Measurements from ENCODE around the gene MYO7B. TPM values are rescaled to one million over a fixed set of nuclear protein-coding genes. Genes with fewer than 3 reads are reported as not detected.

The MYO7B gene
- under 1 TPM in 4 of 5 donors, not detected in 1; 0.13 to 0.96 (median 0.28) TPM for total RNA-seq
- 0.20 TPM for total RNA-seq (2013)
- total RNA-seq, result 0.05 to 2.0 (median 0.37) reads per million in 29 experiments

GRCh38 chr2:127535422-127535901, at the start of gene MYO7B:
Gene MYO7B (plus strand): TSS chr2:127535683. CDS start chr2:127559723, 24,040 bp downstream.
- peaks cover 0 to 11% of the 10 kb centered on the region in 2 donors for H3K27me3 Mint-ChIP-seq
- H3K9me3 Mint-ChIP-seq, result peaks cover 0 to 1% (median 0%) of the 10 kb centered on the region in 3 donors
- POLR2A ChIA-PET, result no interaction called here
- no peaks in the 10 kb centered on the region for H3K4me1 ChIP-seq (ENCODE audit: control insufficient read depth in 1 of 2, extremely low read depth in 1 of 2, insufficient read depth in 2 of 2, low read length in 2 of 2)
- no peak within 1 kb of the TSS for H3K4me3 ChIP-seq (ENCODE audit: control insufficient read depth in 1 of 2, extremely low read depth in 1 of 2, low read length in 1 of 2)
- CTCF ChIA-PET, result no interaction called here
- WGBS (ENCODE audit: insufficient coverage), result 79% methylated on average over 5 of the region's 11 CpGs
- no peaks in the 10 kb centered on the region for H3K36me3 ChIP-seq (ENCODE audit: control insufficient read depth in 2 of 2, extremely low read depth in 1 of 2, insufficient read depth in 1 of 2, low read length in 1 of 2)
- no peak within 1 kb of the TSS for H3K4me3 Mint-ChIP-seq
- no peaks in the 10 kb centered on the region for H3K9me3 ChIP-seq
- no peak within 1 kb of the TSS for H3K27ac ChIP-seq (ENCODE audit: low read length)
- no peaks in the 10 kb centered on the region for H3K4me1 Mint-ChIP-seq
- ATAC-seq (replicated peaks in 1 of 4) (no peak), DNase-seq (no peak)
- H3K36me3 Mint-ChIP-seq, result no peaks in the 10 kb centered on the region
- H3K27ac Mint-ChIP-seq, result no peak within 1 kb of the TSS
- peaks cover 0 to 28% of the 10 kb centered on the region in 2 experiments for H3K27me3 ChIP-seq (replicated peaks in 1 of 2; ENCODE audit: control insufficient read depth in 2 of 2, extremely low read depth in 1 of 2, insufficient read depth in 2 of 2, low read length in 1 of 2)

- peak; percentile 38 to 52 (median 42) for ATAC-seq (replicated peaks in 1 of 4)
- Mint-ChIP-seq H3K4me1 (peaks cover 19 to 36% (median 25%) of the 10 kb centered on the region in 3 donors), H3K36me3 (peaks cover 57% of the 10 kb centered on the region), H3K4me3 (peak overlapping the region in 1 of 3 donors; percentile 21), H3K27me3 (no peaks in the 10 kb centered on the region), H3K9me3 (no peaks in the 10 kb centered on the region), H3K27ac (peak overlapping the region; percentile 50 to 88)
- Histone ChIP-seq H3K9me3 (no peaks in the 10 kb centered on the region), H3K4me1 (ENCODE audit: control insufficient read depth in 1 of 2, extremely low read depth in 1 of 2, insufficient read depth in 2 of 2, low read length in 2 of 2) (peaks cover 8 to 12% of the 10 kb centered on the region in 2 experiments), H3K4me3 (ENCODE audit: control insufficient read depth in 1 of 2, extremely low read depth in 1 of 2, low read length in 1 of 2) (no peak overlapping the region), H3K36me3 (ENCODE audit: control insufficient read depth in 2 of 2, extremely low read depth in 1 of 2, insufficient read depth in 1 of 2, low read length in 1 of 2) (peaks cover 7 to 91% of the 10 kb centered on the region in 2 donors), H3K27ac (ENCODE audit: low read length) (peak overlapping the region; percentile 38), H3K27me3 (replicated peaks in 1 of 2; ENCODE audit: control insufficient read depth in 2 of 2, extremely low read depth in 1 of 2, insufficient read depth in 2 of 2, low read length in 1 of 2) (no peaks in the 10 kb centered on the region)
- POLR2A ChIA-PET, result interaction anchor here in 1 of 2 donors (0.7 to 0.8 kb wide), 2 partner anchors 340 to 381 kb away, joined by 3 to 5 read pairs; no protein-coding TSS in a partner anchor
- CTCF ChIA-PET, result interaction anchor here in 1 of 2 donors (0.6 kb wide), 1 partner anchor 285 kb away, joined by 3 read pairs; no protein-coding TSS in a partner anchor
- DNase-seq, result peak in 2 of 35 experiments; percentile 2 to 18
- WGBS (ENCODE audit: insufficient coverage), result 41% methylated on average over 4 of the region's 5 CpGs
Observed at GRCh38 chr2:127485694-127486071, 49.8 kb upstream of the MYO7B start.

- H3K36me3 Mint-ChIP-seq, result peaks cover 58% of the 10 kb centered on the region
Observed at GRCh38 chr2:127486247-127487058, 49.0 kb upstream of the MYO7B start.

GRCh38 chr2:127490283-127490682, 45.2 kb upstream of the MYO7B start:
- no peak for ATAC-seq (replicated peaks in 1 of 4)

More at GRCh38 chr2:127486247-127487058, 49.0 kb upstream of the MYO7B start:
- no peaks in the 10 kb centered on the region for H3K27me3 ChIP-seq (replicated peaks in 1 of 2; ENCODE audit: control insufficient read depth in 2 of 2, extremely low read depth in 1 of 2, insufficient read depth in 2 of 2, low read length in 1 of 2)
- Mint-ChIP-seq H3K27me3 (no peaks in the 10 kb centered on the region), H3K4me3 (no peak overlapping the region), H3K27ac (peak overlapping the region; percentile 50 to 88), H3K4me1 (peaks cover 19 to 36% (median 25%) of the 10 kb centered on the region in 3 donors), H3K9me3 (no peaks in the 10 kb centered on the region)
- peak overlapping the region; percentile 38 for H3K27ac ChIP-seq (ENCODE audit: low read length)
- no peaks in the 10 kb centered on the region for H3K9me3 ChIP-seq
- H3K4me3 ChIP-seq (ENCODE audit: control insufficient read depth in 1 of 2, extremely low read depth in 1 of 2, low read length in 1 of 2), result no peak overlapping the region
- ChIA-PET CTCF (interaction anchor here in 1 of 2 donors (0.7 kb wide), 1 partner anchor 371 kb away, joined by 3 read pairs; no protein-coding TSS in a partner anchor), POLR2A (interaction anchor here in 1 of 2 donors (0.7 to 0.8 kb wide), 2 partner anchors 341 to 382 kb away, joined by 3 to 5 read pairs; no protein-coding TSS in a partner anchor)
- DNase-seq (no peak), ATAC-seq (replicated peaks in 1 of 4) (no peak)
- peaks cover 3 to 89% of the 10 kb centered on the region in 2 donors for H3K36me3 ChIP-seq (ENCODE audit: control insufficient read depth in 2 of 2, extremely low read depth in 1 of 2, insufficient read depth in 1 of 2, low read length in 1 of 2)
- WGBS (ENCODE audit: insufficient coverage), result 85% methylated on average over 4 of the region's 8 CpGs
- H3K4me1 ChIP-seq (ENCODE audit: control insufficient read depth in 1 of 2, extremely low read depth in 1 of 2, insufficient read depth in 2 of 2, low read length in 2 of 2), result peaks cover 8 to 12% of the 10 kb centered on the region in 2 experiments

GRCh38 chr2:127498386-127498785, 37.1 kb upstream of the MYO7B start:
- ATAC-seq (replicated peaks in 1 of 4), result no peak
- H3K4me1 Mint-ChIP-seq, result peaks cover 4 to 9% (median 5%) of the 10 kb centered on the region in 3 donors
- DNase-seq, result no peak
- peaks cover 80% of the 10 kb centered on the region for H3K36me3 Mint-ChIP-seq
- CTCF ChIA-PET, result no interaction called here
- WGBS (ENCODE audit: insufficient coverage), result no CpG with 5 or more reads among the region's 2 CpGs
- Histone ChIP-seq H3K27me3 (replicated peaks in 1 of 2; ENCODE audit: control insufficient read depth in 2 of 2, extremely low read depth in 1 of 2, insufficient read depth in 2 of 2, low read length in 1 of 2) (no peaks in the 10 kb centered on the region), H3K4me1 (ENCODE audit: control insufficient read depth in 1 of 2, extremely low read depth in 1 of 2, insufficient read depth in 2 of 2, low read length in 2 of 2) (no peaks in the 10 kb centered on the region), H3K27ac (ENCODE audit: low read length) (no peak overlapping the region), H3K4me3 (ENCODE audit: control insufficient read depth in 1 of 2, extremely low read depth in 1 of 2, low read length in 1 of 2) (no peak overlapping the region), H3K36me3 (ENCODE audit: control insufficient read depth in 2 of 2, extremely low read depth in 1 of 2, insufficient read depth in 1 of 2, low read length in 1 of 2) (peaks cover 0 to 77% of the 10 kb centered on the region in 2 donors), H3K9me3 (no peaks in the 10 kb centered on the region)
- H3K27ac Mint-ChIP-seq, result peak overlapping the region; percentile 17 to 65
- POLR2A ChIA-PET, result no interaction called here
- no peak overlapping the region for H3K4me3 Mint-ChIP-seq
- no peaks in the 10 kb centered on the region for H3K27me3 Mint-ChIP-seq
- no peaks in the 10 kb centered on the region for H3K9me3 Mint-ChIP-seq

More at GRCh38 chr2:127490283-127490682, 45.2 kb upstream of the MYO7B start:
- WGBS (ENCODE audit: insufficient coverage), result no CpG with 5 or more reads among the region's 4 CpGs
- Histone ChIP-seq H3K9me3 (no peaks in the 10 kb centered on the region), H3K36me3 (ENCODE audit: control insufficient read depth in 2 of 2, extremely low read depth in 1 of 2, insufficient read depth in 1 of 2, low read length in 1 of 2) (peaks cover 3 to 87% of the 10 kb centered on the region in 2 donors), H3K4me1 (ENCODE audit: control insufficient read depth in 1 of 2, extremely low read depth in 1 of 2, insufficient read depth in 2 of 2, low read length in 2 of 2) (peaks cover 6 to 7% of the 10 kb centered on the region in 2 experiments), H3K27me3 (replicated peaks in 1 of 2; ENCODE audit: control insufficient read depth in 2 of 2, extremely low read depth in 1 of 2, insufficient read depth in 2 of 2, low read length in 1 of 2) (no peaks in the 10 kb centered on the region), H3K27ac (ENCODE audit: low read length) (no peak overlapping the region), H3K4me3 (ENCODE audit: control insufficient read depth in 1 of 2, extremely low read depth in 1 of 2, low read length in 1 of 2) (no peak overlapping the region)
- POLR2A ChIA-PET, result interaction anchor here in 1 of 2 donors (1.9 kb wide), 1 partner anchor 14 kb away, joined by 7 read pairs; no protein-coding TSS in a partner anchor
- CTCF ChIA-PET, result no interaction called here
- H3K4me3 Mint-ChIP-seq, result no peak overlapping the region
- peaks cover 16 to 30% (median 25%) of the 10 kb centered on the region in 3 donors for H3K4me1 Mint-ChIP-seq
- no peaks in the 10 kb centered on the region for H3K9me3 Mint-ChIP-seq
- no peak overlapping the region for H3K27ac Mint-ChIP-seq
- peaks cover 59% of the 10 kb centered on the region for H3K36me3 Mint-ChIP-seq
- H3K27me3 Mint-ChIP-seq, result no peaks in the 10 kb centered on the region
- no peak for DNase-seq

GRCh38 chr2:127503491-127503890, 32.0 kb upstream of the MYO7B start:
- ChIA-PET POLR2A (no interaction called here), CTCF (interaction anchor here in 1 of 2 donors (0.7 kb wide), 1 partner anchor 327 kb away, joined by 3 read pairs; no protein-coding TSS in a partner anchor)
- Mint-ChIP-seq H3K27ac (peak overlapping the region in 1 of 2 donors; percentile 3), H3K27me3 (no peaks in the 10 kb centered on the region), H3K4me1 (peaks cover 17 to 27% (median 25%) of the 10 kb centered on the region in 3 donors), H3K9me3 (no peaks in the 10 kb centered on the region), H3K36me3 (peaks cover 52% of the 10 kb centered on the region), H3K4me3 (no peak overlapping the region)
- ATAC-seq (replicated peaks in 1 of 4) (no peak), DNase-seq (no peak)
- no peaks in the 10 kb centered on the region for H3K4me1 ChIP-seq (ENCODE audit: control insufficient read depth in 1 of 2, extremely low read depth in 1 of 2, insufficient read depth in 2 of 2, low read length in 2 of 2)
- H3K27me3 ChIP-seq (replicated peaks in 1 of 2; ENCODE audit: control insufficient read depth in 2 of 2, extremely low read depth in 1 of 2, insufficient read depth in 2 of 2, low read length in 1 of 2), result no peaks in the 10 kb centered on the region
- H3K36me3 ChIP-seq (ENCODE audit: control insufficient read depth in 2 of 2, extremely low read depth in 1 of 2, insufficient read depth in 1 of 2, low read length in 1 of 2), result peaks cover 6 to 62% of the 10 kb centered on the region in 2 donors
- H3K9me3 ChIP-seq, result no peaks in the 10 kb centered on the region
- no peak overlapping the region for H3K4me3 ChIP-seq (ENCODE audit: control insufficient read depth in 1 of 2, extremely low read depth in 1 of 2, low read length in 1 of 2)
- no peak overlapping the region for H3K27ac ChIP-seq (ENCODE audit: low read length)
- no CpG with 5 or more reads among the region's 2 CpGs for WGBS (ENCODE audit: insufficient coverage)
